Measurements from ENCODE around the gene UBR2. TPM values are rescaled to one million over a fixed set of nuclear protein-coding genes. Genes with fewer than 3 reads are reported as not detected.
"Not testable (repeated sequence)": the region's sequence is repeated elsewhere in the genome, so short reads cannot be mapped to it uniquely, and the experiment has no call there.

The UBR2 gene
- total RNA-seq, 2 experiments from 2014 or later, result 23.1 to 23.5 TPM

- H3K27ac Mint-ChIP-seq; H3K9me3 Mint-ChIP-seq; H3K27me3 Mint-ChIP-seq (ENCODE audit: low read depth); CTCF ChIA-PET; intact Hi-C loops (cut with micrococcal nuclease); H3K4me3 Mint-ChIP-seq; DNase-seq: not testable (repeated sequence)
- Mint-ChIP-seq H3K4me1 (ENCODE audit: low read depth) (peaks cover 40% of the 10 kb centered on the region), H3K36me3 (ENCODE audit: low read depth) (peaks cover 23% of the 10 kb centered on the region)
These were observed 12.7 kb downstream of the UBR2 start for GRCh38 chr6:42576538-42576937.

- no peak overlapping the region for H3K27ac Mint-ChIP-seq
- H3K4me1 Mint-ChIP-seq (ENCODE audit: low read depth), result peaks cover 6% of the 10 kb centered on the region
- H3K9me3 Mint-ChIP-seq, result no peaks in the 10 kb centered on the region
- no peak overlapping the region for H3K4me3 Mint-ChIP-seq
- no peaks in the 10 kb centered on the region for H3K27me3 Mint-ChIP-seq (ENCODE audit: low read depth)
- no peak for DNase-seq
- intact Hi-C loops (cut with micrococcal nuclease), result no loop called here
- peaks cover 31% of the 10 kb centered on the region for H3K36me3 Mint-ChIP-seq (ENCODE audit: low read depth)
- CTCF ChIA-PET, result interaction anchor here (0.5 kb wide), 1 partner anchor 34 kb away, joined by 3 read pairs; no protein-coding TSS in a partner anchor
These were observed 34.5 kb downstream of the UBR2 start for GRCh38 chr6:42598300-42598699.

GRCh38 chr6:42599558-42599957, 35.7 kb downstream of the UBR2 start:
- Mint-ChIP-seq H3K4me1 (ENCODE audit: low read depth) (peaks cover 6% of the 10 kb centered on the region), H3K27me3 (ENCODE audit: low read depth) (no peaks in the 10 kb centered on the region), H3K36me3 (ENCODE audit: low read depth) (peaks cover 25% of the 10 kb centered on the region), H3K27ac (no peak overlapping the region), H3K9me3 (no peaks in the 10 kb centered on the region), H3K4me3 (no peak overlapping the region)
- CTCF ChIA-PET, result no interaction called here
- intact Hi-C loops (cut with micrococcal nuclease), result no loop called here
- no peak for DNase-seq

GRCh38 chr6:42604150-42604549, 40.3 kb downstream of the UBR2 start:
- Mint-ChIP-seq H3K9me3 (no peaks in the 10 kb centered on the region), H3K4me1 (ENCODE audit: low read depth) (peaks cover 11% of the 10 kb centered on the region), H3K36me3 (ENCODE audit: low read depth) (peaks cover 8% of the 10 kb centered on the region), H3K27me3 (ENCODE audit: low read depth) (no peaks in the 10 kb centered on the region), H3K4me3 (no peak overlapping the region), H3K27ac (no peak overlapping the region)
- intact Hi-C loops (cut with micrococcal nuclease), result no loop called here
- DNase-seq, result no peak
- CTCF ChIA-PET, result no interaction called here

- H3K27ac Mint-ChIP-seq; DNase-seq; H3K27me3 Mint-ChIP-seq (ENCODE audit: low read depth); H3K36me3 Mint-ChIP-seq (ENCODE audit: low read depth); H3K4me3 Mint-ChIP-seq; intact Hi-C loops (cut with micrococcal nuclease); H3K9me3 Mint-ChIP-seq: not testable (repeated sequence)
- peaks cover 11% of the 10 kb centered on the region for H3K4me1 Mint-ChIP-seq (ENCODE audit: low read depth)
- CTCF ChIA-PET, result interaction anchor here (1.7 kb wide), 1 partner anchor 391 kb away, joined by 4 read pairs; no protein-coding TSS in a partner anchor
These were observed 40.9 kb downstream of the UBR2 start for GRCh38 chr6:42604699-42605098.

- peaks cover 8% of the 10 kb centered on the region for H3K4me1 Mint-ChIP-seq (ENCODE audit: low read depth)
- no peak overlapping the region for H3K27ac Mint-ChIP-seq
- H3K4me3 Mint-ChIP-seq, result no peak overlapping the region
- no peaks in the 10 kb centered on the region for H3K27me3 Mint-ChIP-seq (ENCODE audit: low read depth)
- CTCF ChIA-PET, result no interaction called here
- DNase-seq, result no peak
- H3K9me3 Mint-ChIP-seq, result no peaks in the 10 kb centered on the region
- intact Hi-C loops (cut with micrococcal nuclease), result no loop called here
- H3K36me3 Mint-ChIP-seq (ENCODE audit: low read depth), result peaks cover 11% of the 10 kb centered on the region
These were observed 46.6 kb downstream of the UBR2 start for GRCh38 chr6:42610416-42610815.

GRCh38 chr6:42615518-42615917, 51.7 kb downstream of the UBR2 start:
- Mint-ChIP-seq H3K27me3 (ENCODE audit: low read depth) (no peaks in the 10 kb centered on the region), H3K4me1 (ENCODE audit: low read depth) (peaks cover 1% of the 10 kb centered on the region), H3K9me3 (no peaks in the 10 kb centered on the region), H3K36me3 (ENCODE audit: low read depth) (peaks cover 12% of the 10 kb centered on the region), H3K27ac (no peak overlapping the region), H3K4me3 (no peak overlapping the region)
- CTCF ChIA-PET, result no interaction called here
- DNase-seq, result no peak
- intact Hi-C loops (cut with micrococcal nuclease), result no loop called here

GRCh38 chr6:42616716-42617115, 52.9 kb downstream of the UBR2 start:
- intact Hi-C loops (cut with micrococcal nuclease), result no loop called here
- Mint-ChIP-seq H3K27ac (no peak overlapping the region), H3K4me1 (ENCODE audit: low read depth) (no peaks in the 10 kb centered on the region), H3K9me3 (no peaks in the 10 kb centered on the region), H3K27me3 (ENCODE audit: low read depth) (no peaks in the 10 kb centered on the region), H3K36me3 (ENCODE audit: low read depth) (peaks cover 12% of the 10 kb centered on the region), H3K4me3 (no peak overlapping the region)
- DNase-seq, result no peak
- CTCF ChIA-PET, result interaction anchor here (0.7 kb wide), 1 partner anchor 911 kb away, joined by 3 read pairs; no protein-coding TSS in a partner anchor

GRCh38 chr6:42618105-42618504, 54.3 kb downstream of the UBR2 start:
- no peak overlapping the region for H3K4me3 Mint-ChIP-seq

GRCh38 chr6:42618686-42619085, 54.9 kb downstream of the UBR2 start:
- no peaks in the 10 kb centered on the region for H3K4me1 Mint-ChIP-seq (ENCODE audit: low read depth)
- H3K27me3 Mint-ChIP-seq (ENCODE audit: low read depth), result no peaks in the 10 kb centered on the region
- H3K9me3 Mint-ChIP-seq, result no peaks in the 10 kb centered on the region
- intact Hi-C loops (cut with micrococcal nuclease), result no loop called here
- no peak for DNase-seq
- peaks cover 12% of the 10 kb centered on the region for H3K36me3 Mint-ChIP-seq (ENCODE audit: low read depth)
- H3K27ac Mint-ChIP-seq, result no peak overlapping the region
- CTCF ChIA-PET, result no interaction called here
- no peak overlapping the region for H3K4me3 Mint-ChIP-seq

More at GRCh38 chr6:42618105-42618504, 54.3 kb downstream of the UBR2 start:
- Mint-ChIP-seq H3K27me3 (ENCODE audit: low read depth) (no peaks in the 10 kb centered on the region), H3K36me3 (ENCODE audit: low read depth) (peaks cover 12% of the 10 kb centered on the region), H3K4me1 (ENCODE audit: low read depth) (no peaks in the 10 kb centered on the region), H3K9me3 (no peaks in the 10 kb centered on the region), H3K27ac (no peak overlapping the region)
- no peak for DNase-seq
- CTCF ChIA-PET, result no interaction called here
- intact Hi-C loops (cut with micrococcal nuclease), result no loop called here

- no peak for DNase-seq
- no peak overlapping the region for H3K27ac Mint-ChIP-seq
- H3K4me1 Mint-ChIP-seq (ENCODE audit: low read depth), result no peaks in the 10 kb centered on the region
- CTCF ChIA-PET, result interaction anchor here (1.9 kb wide), 1 partner anchor 73 kb away, joined by 5 read pairs; no protein-coding TSS in a partner anchor
- no peak overlapping the region for H3K4me3 Mint-ChIP-seq
- H3K36me3 Mint-ChIP-seq (ENCODE audit: low read depth), result peaks cover 10% of the 10 kb centered on the region
- H3K9me3 Mint-ChIP-seq, result no peaks in the 10 kb centered on the region
- H3K27me3 Mint-ChIP-seq (ENCODE audit: low read depth), result no peaks in the 10 kb centered on the region
- intact Hi-C loops (cut with micrococcal nuclease), result no loop called here
These were observed 56.1 kb downstream of the UBR2 start for GRCh38 chr6:42619963-42620362.

- Mint-ChIP-seq H3K4me3 (no peak overlapping the region), H3K4me1 (ENCODE audit: low read depth) (peaks cover 2% of the 10 kb centered on the region), H3K36me3 (ENCODE audit: low read depth) (peaks cover 7% of the 10 kb centered on the region), H3K9me3 (no peaks in the 10 kb centered on the region), H3K27me3 (ENCODE audit: low read depth) (no peaks in the 10 kb centered on the region), H3K27ac (no peak overlapping the region)
- CTCF ChIA-PET, result no interaction called here
- DNase-seq, result no peak
- intact Hi-C loops (cut with micrococcal nuclease), result no loop called here
These were observed 60.8 kb downstream of the UBR2 start for GRCh38 chr6:42624601-42625000.

GRCh38 chr6:42627044-42627443, 63.2 kb downstream of the UBR2 start:
- CTCF ChIA-PET, result interaction anchor here (1.2 kb wide), 1 partner anchor 99 kb away, joined by 3 read pairs; no protein-coding TSS in a partner anchor
- H3K36me3 Mint-ChIP-seq (ENCODE audit: low read depth), result peaks cover 8% of the 10 kb centered on the region
- no peaks in the 10 kb centered on the region for H3K27me3 Mint-ChIP-seq (ENCODE audit: low read depth)
- H3K4me3 Mint-ChIP-seq, result no peak overlapping the region
- intact Hi-C loops (cut with micrococcal nuclease), result no loop called here
- no peak overlapping the region for H3K27ac Mint-ChIP-seq
- no peak for DNase-seq
- H3K9me3 Mint-ChIP-seq, result no peaks in the 10 kb centered on the region
- peaks cover 4% of the 10 kb centered on the region for H3K4me1 Mint-ChIP-seq (ENCODE audit: low read depth)

All from activated naive CD4-positive, alpha-beta T cell treated with anti-CD3 and anti-CD28 coated beads for 36 hours (primary cell).